Testis (tissue), 2 donors: ENCODE results near the gene MAP2.

Experiments used
- POLR2A ChIP-seq: fragments of 450-650 bp; IDR thresholded peaks from one replicate; pipeline ENCODE4 v1.6.1; 2017; ENCODE audit warnings: antibody characterized with exemption, mild to moderate bottlenecking, moderate library complexity
- TF ChIP-seq, protein P1 (sequence below), 3 experiments: fragments of 450-650 bp in 2 of 3; fragments of 200-600 bp in 1 of 3; sonication (generic) in 1 of 3; IDR thresholded peaks; one replicate each; pipeline ENCODE4 v1.5.1; 2016 to 2019; ENCODE audit warnings: antibody characterized with exemption in 3 of 3, mild to moderate bottlenecking in 2 of 3, moderate library complexity in 1 of 3

DNA sequence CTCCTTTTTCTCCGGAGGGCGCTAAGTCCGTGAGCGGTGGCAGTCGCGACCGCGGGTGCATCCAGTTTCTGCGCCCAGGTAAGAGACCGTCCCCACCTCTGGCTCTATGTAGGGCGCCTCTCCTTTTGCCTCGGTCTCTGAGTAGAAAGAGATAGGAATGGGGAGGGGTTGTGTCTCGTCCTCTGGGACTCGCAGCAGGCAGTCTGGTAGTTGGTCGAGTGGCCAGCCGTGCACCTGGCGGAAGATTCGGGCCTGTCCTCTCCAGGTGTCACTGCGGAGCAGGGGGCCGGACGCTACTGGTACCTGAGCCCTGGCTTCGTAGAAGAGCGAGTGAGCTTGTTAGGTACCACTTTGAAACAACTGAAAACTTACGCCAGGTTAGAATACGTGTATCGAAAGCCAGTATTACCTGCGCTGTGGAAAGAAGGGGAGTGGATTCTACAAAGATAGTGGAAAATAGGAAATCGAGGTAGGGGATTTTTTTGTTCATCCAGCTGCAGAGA lies 403 bp downstream of the MAP2 start:
- no peak for TF ChIP-seq POLR2A
- TF ChIP-seq, protein P1, sequence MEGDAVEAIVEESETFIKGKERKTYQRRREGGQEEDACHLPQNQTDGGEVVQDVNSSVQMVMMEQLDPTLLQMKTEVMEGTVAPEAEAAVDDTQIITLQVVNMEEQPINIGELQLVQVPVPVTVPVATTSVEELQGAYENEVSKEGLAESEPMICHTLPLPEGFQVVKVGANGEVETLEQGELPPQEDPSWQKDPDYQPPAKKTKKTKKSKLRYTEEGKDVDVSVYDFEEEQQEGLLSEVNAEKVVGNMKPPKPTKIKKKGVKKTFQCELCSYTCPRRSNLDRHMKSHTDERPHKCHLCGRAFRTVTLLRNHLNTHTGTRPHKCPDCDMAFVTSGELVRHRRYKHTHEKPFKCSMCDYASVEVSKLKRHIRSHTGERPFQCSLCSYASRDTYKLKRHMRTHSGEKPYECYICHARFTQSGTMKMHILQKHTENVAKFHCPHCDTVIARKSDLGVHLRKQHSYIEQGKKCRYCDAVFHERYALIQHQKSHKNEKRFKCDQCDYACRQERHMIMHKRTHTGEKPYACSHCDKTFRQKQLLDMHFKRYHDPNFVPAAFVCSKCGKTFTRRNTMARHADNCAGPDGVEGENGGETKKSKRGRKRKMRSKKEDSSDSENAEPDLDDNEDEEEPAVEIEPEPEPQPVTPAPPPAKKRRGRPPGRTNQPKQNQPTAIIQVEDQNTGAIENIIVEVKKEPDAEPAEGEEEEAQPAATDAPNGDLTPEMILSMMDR (IDR thresholded peaks at IDR 0.05): no peak
